NCI-H1436 treated with DMSO at 0.1 percent for 48 hours (cell line): ENCODE results near the gene KSR1.
"Not testable (repeated sequence)": the region's sequence is repeated elsewhere in the genome, so short reads cannot be mapped to it uniquely, and the experiment has no call there.

ENCODE experiments used
- DNase-seq: peaks from one replicate; lab custom pipeline; 2025; lab: John Stamatoyannopoulos, UW

Gene KSR1

DNA sequence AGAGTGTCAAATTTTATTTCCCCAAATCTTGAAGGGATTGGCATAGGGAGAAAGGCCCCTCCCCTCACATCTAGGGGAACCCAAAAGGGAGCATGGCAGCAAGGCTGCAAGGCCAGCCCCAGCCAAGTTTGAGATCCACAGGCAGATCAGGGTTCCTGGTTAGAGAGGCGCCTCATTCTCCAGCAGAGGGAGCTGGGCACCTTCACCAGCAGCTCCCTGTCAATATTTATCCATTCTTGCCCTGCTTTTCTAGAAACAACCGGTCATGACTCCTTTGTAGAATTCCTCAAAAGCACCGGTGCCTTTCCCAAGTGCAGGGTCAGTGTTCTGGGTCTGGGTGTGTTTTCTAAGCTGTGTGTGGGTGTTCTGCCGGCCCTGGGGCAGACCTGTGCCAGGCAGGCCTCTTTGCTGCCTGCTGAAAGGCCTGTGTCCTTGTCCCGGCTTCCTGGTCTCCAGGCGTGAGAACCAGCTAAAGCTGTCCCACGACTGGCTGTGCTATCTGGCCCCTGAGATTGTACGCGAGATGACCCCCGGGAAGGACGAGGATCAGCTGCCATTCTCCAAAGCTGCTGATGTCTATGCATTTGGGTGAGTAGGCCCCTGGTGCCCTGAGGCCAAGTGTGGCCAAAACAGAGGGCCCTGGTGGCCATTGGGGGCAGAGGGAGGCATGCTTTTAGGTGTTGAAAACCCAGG, 153.5 kb downstream of the KSR1 start:
- no peak for DNase-seq

DNA sequence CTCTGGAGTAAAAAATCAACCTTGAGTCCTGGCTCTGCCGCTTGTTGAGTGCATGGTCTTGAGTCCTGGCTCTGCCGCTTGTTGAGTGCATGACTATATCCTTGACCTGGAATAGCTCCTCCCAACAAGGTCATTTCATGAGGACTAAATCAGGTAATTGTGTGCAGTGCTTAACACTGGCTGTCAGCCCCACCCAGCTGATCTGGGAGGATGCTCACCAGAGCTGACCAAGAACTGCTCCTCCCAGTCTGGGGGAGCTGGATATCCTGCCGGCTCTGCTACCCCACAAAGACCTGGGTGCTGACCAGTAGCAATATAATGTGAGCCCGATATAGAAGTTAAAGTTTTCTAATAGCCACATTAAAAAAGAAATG, 154.0 kb downstream of the KSR1 start:
- DNase-seq: no peak

DNA sequence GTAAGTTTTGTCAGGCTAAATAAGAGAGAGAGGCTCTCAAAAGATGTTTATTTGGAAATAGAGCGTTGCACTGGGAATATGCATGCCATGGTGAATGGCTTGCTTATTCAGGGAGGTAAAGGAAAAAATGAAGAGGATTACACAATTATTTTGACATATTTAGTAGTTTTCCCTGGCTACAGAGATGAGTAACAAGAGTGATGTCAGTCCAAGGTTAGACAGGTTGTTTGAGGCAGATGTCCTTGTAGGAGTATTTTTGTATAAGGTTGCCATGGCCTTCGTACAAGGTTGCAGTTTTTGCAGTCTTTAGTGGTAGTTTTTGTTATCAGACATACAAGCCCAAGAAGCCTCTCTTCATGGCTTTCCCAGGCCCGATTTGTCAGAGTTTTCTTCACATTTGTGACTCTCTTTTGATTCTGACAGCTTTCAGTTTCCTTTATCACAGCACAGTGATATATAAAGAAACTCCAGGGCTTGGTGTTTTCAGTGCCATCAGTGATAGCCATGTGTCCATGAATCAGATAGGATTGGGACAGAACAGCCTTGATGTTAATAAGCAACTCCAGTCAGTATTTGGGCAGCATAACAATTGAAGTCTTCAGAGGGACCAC, 156.0 kb downstream of the KSR1 start:
- DNase-seq: no peak

DNA sequence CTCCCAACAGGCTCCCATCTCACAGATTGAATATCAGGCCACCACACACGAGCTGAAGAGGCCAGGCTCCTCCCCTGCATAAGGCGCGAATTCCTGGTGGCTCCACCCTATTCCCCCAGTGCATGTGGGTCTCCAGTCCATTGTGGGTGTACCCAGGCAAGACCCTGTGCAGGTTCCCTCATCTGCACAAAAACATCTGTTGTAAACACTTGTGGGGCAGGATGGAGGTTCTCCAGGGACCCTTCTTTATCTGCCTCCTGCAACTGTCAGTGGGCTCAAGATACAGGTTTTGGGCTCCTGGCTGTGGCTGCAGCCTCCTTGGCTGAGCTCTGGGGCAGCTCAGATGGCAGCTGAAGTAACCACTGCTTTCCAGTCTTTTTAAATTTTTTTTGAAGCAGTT, 157.2 kb downstream of the KSR1 start:
- no peak for DNase-seq

DNA sequence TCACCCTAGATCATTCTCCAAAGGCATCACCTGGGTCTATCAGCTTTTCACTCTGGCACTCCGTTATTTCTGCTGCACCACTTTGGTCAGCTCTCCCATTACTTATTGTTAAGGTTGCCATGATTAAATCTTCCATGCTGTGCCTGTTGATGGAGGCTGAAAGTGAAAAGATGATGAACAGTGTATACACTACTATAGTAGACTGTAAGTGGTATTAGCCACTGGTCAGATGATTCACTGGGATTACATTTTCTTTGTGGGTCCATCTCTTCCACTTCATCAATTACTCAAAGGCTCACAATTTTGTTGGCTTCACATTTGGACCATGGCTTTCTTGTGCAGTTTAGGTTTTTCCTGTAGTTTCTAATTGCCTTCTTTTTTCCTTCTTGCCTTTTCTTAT, 158.9 kb downstream of the KSR1 start:
- no peak for DNase-seq

DNA sequence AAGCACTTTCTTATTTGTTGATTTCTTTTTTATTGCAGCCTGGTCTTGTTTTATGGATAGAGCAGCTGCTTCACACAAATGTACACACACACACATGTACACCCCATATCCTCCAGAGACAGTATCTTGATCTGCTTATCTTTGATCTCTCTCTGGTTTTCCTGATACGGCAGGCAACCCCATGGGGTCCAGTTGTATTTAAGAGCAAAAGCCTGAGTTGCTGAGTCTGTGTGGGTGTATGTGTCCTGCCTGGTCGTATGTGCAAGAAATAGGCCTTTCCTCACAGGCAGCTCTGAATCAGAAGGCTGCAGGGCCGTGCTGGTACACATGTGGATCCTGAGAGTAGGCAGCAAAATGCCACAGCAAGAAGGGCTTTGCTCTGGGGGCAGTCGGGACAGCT, 160.2 kb downstream of the KSR1 start:
- no peak for DNase-seq

DNA sequence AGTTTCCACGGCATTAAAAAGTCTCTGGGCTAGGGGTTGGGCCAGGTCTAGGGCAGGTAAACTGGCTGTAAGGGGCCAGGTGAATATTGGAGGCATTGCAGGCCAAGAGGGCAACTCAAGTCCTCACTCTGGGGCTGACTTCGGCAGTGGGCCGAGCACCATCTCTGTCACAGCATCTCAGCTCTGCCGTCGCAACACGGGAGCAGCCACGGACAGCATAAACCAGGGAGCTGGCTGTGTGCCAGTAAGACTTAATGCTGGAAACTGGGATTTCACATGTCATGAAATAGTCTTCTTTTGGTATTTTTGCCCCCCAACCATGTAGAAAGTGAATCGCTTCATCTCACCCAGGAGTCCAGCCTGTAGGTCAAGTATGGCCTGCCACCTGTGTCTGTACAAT, 162.2 kb downstream of the KSR1 start:
- DNase-seq: no peak

DNA sequence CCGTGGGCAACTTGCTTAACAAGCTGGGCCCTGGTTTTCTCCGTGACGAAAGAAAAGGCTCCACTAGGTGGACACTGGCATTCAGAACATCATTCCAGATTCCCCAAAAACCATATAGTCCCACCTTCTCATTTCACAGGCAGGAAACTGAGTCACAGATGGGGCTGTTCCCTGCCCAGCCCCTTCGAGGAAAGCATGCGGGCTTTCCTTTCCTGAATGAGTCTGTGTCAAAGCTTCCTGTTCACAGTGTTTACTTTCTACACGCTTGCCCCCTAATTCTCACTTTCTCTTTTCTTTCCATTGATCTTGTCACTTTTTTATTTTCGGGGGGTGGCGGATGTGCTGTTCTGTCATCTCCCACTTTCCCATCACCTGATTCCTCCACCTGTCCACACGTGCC, 164.5 kb downstream of the KSR1 start:
- no peak for DNase-seq

DNA sequence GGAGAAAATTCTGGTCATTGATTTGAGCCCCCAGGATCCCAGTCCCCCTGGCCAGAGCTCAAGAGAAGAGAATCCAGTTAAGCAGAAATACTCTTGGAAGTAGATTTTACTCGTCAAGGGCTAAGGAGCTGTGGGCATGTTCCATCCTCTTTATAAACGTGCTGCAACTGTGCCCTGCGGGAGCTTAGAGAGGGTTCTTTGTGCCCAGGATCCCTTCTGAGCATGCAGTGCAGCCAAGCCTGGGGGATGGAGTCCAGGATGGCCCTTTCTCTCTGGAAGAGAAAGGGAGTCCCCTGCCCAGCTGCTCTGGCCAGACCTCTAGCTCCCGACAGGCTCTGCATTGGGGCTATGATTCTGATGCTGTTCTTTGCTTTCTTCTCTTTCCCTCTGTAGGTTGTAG, 165.3 kb downstream of the KSR1 start:
- no peak for DNase-seq

DNA sequence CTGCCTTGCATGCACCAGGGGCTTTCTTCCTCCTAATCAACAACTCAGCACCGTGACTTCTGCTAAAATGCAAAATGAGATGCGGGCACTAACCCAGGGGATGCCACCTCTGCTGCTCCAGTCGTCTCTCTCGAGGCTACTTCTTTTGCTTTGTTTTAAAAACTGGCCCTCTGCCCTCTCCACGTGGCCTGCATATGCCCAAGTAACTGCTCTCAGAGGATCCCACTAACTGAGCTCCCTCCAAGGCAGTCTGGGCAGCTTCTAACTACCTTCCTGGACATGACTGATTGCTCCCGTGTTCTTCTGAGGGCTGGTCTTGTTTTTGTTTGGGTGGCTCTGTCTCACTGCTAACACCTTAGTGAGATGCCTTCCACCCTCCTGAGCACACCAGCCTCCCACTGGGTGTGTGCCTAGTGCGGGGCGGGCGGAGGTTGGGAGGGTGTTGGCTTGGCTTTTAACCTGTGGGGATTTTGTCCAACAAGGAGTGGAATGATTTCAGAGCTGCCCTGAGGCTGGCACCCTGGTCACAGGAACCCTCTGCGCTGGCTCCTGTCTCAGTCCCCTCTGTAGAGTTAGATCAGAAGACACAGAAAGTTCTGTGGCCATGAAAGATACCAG, 165.8 kb downstream of the KSR1 start:
- DNase-seq: no peak

DNA sequence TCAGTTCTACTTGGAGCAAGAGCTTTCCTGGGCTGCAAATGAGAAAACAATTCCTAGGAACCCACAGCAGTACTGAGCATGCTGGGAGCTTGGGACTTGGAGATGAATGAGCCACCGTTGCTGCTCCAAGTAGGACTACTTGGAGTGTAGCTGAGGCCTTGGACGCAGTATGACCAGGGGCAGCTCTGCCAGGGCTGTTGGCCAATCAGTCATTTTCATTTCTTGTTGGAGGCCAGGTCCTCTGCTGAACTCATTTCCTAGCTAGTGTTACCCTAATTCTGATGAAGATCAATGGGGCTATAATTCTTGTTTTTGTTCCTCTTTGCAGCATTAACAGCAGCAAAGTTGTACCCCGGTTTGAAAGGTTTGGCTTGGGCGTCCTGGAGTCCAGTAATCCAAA, 166.7 kb downstream of the KSR1 start:
- DNase-seq: no peak

DNA sequence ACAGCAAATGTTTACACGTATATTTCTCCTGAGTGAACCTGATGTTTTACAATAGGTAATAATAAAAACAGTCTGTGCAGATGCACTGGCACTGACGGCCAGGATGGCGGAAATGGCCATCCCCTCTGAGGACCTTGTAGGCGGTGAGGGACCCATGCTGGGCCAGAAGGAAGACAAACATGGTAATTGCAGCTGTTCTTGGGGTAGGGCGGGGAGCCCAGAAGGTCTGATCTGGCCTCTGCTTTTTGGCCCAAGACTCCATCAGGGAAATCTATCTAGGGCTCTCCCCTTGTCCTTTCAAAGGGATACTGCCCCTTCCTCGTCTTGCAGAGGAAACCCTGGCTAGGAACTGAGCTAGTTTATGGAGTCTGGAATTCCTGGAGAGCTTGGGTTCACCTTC, 167.4 kb downstream of the KSR1 start:
- no peak for DNase-seq

DNA sequence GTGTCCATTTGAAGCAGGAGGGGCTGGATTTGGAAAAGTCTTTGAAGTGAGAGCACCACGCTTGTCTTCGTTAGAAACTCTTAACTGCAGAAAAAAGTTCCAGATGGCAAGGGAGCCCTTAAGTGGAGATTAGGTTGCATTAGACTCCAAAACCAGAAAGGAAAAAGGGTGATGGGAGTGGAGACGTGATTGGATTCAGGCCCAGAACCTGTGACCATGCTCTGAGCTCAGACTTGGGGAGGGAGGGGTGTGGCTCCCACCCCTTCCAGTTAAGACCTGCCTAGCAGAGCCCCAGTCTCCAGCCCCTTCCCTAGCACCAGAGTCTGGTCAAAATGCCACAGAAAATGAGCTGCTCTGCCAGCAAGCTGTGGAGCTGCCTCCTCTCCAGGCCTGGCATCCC, 168.3 kb downstream of the KSR1 start:
- DNase-seq: no peak

DNA sequence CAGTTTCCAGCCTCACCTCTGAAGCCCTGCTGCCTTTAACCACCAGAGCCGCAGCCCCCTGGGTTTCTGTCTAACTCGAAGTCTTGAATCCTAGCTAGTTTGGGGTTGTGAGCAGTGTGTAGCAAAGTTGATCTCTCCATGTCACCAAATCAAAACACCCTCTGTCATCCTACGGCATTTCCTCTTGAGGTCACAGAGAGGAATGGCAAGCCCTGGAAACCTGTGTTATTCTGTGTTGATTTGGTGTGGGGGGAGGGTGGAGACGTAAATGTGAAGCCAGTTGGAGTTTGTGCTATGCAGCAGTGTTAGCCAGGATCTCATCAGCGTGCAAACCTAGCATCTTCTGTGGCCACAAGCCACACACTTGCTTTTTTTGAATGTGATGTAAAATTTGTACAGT, 169.6 kb downstream of the KSR1 start:
- no peak for DNase-seq

DNA sequence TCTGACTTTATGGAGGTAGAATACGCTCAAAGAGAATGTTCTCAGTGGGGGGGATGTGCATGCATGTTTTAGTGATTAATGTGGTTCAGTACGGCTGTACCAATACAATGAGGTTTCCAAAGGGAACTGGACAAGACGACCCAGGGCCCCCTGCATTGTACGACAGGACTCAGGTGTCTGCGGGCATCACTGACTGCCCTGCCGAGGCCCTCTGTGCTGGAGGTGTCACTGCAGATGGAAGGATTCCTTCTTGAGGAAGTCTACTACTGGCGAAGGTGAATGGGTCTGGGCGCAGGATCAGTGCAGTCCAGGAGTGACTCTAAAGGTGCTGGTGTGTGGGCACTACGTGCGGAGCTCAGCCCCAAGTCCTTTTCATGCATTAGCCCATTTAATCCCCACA, 171.3 kb downstream of the KSR1 start:
- no peak for DNase-seq

DNA sequence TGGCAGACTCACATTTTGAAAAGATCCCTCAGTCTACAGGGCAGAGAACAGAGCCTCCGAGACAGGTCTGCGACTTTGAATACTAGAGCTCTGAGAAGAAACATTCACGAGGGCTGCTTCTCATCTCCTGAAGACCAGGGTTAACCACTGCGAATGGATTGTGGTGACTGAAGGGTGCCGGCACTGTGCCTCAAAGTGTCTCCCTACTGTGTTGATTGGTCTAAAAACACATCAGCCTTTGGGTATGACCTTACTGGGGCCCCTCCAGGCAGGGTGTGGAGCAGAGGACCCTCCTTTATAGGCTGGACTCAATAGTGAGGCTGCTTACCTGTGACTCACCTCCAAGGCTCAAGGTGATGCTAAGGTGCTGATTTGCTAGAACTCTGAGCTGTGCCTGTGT, 172.1 kb downstream of the KSR1 start:
- DNase-seq: no peak

DNA sequence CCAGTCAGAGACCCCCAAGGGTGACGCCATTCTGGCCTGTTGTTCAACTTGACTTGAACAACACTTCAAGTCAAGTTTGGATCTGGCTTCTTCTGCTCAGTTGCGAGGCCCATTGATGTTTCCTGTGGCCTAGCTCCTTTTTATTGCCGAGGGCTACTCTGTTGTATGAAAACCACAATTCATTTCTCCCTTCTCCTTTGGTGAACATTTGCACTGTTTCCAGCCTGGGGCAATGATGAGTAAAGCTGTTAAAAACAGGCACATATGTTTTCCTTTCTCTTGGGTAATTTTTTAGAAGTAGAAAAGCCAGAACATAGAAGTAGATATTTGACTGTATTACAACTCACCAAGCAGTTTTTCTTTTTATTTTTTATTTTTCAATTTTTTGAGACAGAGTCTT, 173.0 kb downstream of the KSR1 start:
- not testable (repeated sequence) for DNase-seq

DNA sequence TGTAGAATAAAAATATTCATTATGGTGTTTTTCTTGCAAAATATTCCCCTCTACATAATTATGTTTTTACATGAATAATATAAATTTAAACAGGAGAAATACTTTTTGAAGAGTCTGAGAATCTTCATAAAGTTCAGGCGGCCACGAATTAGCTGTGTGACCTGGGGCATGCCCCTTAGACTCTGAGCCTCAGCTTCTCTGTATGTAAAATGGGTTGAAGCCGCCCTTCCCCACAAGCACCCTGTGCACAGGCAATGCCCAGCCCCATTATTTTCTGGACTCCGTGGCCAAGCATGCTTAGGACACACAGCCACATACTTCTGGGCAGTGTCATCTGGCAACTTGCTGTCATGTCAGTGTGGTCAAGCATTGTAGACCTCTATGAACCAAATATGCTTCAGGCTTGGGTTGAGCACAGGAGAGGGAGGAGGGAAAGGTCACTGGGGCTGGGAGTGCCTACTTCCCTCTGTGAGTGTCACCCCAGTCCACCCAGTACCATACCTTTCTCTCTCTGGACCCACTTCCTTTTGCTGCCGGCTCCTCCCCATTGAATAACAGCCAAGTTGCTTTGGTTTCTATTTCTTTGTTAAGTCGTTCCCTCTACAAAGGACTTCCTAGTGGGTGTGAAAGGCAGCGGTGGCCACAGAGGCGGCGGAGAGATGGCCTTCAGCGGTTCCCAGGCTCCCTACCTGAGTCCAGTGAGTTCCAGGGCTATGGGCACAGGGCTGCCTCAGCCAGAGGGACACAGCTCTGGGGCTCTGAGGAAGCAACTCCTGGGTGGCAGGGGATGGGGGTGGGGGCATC, 174.6 kb downstream of the KSR1 start, which contains the start of gene LGALS9:
LGALS9 (plus strand) TSS at position 582 of the 804 bp plus-strand sequence; CDS start at position 660, 78 bp downstream.
- DNase-seq: no peak

DNA sequence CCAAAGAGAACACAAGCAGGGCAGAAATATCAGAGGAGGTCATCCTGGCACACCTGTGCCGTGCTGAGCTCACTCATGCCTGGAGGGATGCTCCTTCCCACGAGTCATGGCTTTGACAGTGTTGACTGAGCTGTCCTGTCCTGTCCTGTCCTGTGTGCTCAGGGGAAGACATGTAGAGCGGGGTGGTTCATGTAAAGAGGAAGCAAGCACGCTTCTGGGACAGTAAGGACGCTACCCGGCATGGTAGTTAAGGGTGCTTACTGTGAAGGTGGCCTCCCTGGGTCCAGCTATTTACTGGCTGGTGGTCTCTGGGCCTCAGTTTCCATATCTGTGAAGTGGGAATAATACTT, 175.1 kb downstream of the KSR1 start:
- DNase-seq: no peak

DNA sequence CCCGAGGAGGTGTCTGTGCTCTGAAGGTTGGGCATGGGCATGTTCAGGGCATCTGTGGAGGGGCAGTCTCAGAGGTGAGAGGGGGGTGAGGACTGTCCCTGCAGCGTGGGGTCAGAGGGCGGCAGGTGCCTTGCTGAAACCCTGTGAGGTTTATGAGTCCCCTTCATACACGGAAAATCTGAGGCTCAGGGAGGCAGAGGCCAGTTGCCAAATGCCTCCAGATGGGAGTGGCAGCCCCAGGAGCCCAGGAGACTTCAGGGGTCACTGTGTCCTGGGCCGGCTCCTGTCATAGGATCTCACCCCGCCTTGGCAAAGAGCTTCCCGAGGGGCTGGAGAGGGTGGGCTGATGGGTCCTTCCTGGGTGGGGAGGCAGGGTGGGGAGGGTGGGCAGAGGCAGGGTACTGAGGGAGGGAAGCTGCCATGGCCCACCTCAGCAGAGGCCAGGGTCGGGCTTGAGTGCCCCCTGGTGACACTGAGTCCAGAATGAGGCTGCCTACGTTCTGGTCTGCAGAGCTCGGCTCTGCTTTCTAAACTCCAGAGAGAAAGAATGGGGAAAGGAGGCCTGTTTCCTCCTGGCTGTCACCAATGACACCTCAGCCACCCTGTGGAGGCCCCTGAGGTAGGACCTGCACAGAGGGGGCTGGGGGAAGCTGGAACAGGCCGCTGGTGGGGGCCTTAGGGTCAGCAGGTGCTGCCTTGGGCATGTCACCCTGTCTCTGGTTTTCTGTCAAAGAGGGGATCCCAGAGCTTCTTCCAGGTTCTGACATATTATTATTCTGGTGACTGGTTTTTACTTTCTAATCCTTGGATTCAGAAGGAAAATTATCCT, 175.9 kb downstream of the KSR1 start:
- DNase-seq: no peak

DNA sequence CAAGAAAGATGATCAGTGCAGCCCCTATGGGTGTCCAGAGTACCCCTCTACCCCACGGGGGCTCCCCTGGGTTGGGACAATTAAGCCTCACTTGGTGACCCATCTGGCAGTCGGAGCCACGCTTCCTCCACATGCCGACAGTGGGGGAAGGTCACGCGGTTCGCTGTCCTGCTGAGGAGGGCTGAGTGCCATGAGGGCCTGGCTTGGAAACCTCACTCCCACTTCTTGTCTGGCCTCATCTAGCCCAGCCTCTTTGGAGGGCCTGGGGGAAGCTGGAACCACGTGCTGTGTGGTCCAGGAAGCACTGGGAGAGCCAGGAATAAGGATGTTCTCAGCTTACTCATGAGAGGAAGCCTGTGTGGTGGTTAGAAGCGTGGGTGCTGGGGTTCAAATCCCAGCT, 176.5 kb downstream of the KSR1 start:
- DNase-seq: not testable (repeated sequence)
